ENCODE measurements around the gene SUV39H1. TPM values are rescaled to one million over a fixed set of nuclear protein-coding genes. Genes with fewer than 3 reads are reported as not detected.

Gene SUV39H1
- total RNA-seq, 4 donors from 2014 or later = 5.9 to 15.1 (median 8.7) TPM

DNA sequence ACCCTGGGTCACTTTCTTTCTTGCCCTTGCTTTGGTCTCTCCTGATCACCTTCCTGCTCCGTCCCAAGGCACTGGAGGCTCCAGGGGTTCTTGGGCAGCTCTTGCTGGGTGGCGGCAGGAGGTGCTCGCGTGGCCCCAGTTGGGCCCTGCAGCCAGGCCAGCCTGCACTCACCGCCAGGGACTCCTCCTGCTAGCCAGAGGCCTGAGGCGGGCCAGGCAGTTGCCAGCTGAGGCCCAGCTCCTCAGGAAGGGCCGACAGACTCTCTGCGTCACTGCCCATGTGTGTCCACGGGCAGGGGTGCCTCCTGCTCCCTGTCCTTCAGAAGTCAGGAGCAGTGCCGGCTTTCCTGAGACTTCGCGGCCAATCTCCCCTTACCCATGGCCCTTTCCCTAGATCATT, 9.3 kb downstream of the SUV39H1 start:
- Histone ChIP-seq H3K4me1 (peaks cover 6% of the 10 kb centered on the region), H3K4me3 (no peak overlapping the region), H3K27me3 (no peaks in the 10 kb centered on the region), H3K27ac (no peak overlapping the region), H3K9me3 (no peaks in the 10 kb centered on the region), H3K36me3 (peaks cover 15% of the 10 kb centered on the region)
- DNase-seq (ENCODE audit: low spot score in 2 of 2) = no peak
- TF ChIP-seq, protein P1, sequence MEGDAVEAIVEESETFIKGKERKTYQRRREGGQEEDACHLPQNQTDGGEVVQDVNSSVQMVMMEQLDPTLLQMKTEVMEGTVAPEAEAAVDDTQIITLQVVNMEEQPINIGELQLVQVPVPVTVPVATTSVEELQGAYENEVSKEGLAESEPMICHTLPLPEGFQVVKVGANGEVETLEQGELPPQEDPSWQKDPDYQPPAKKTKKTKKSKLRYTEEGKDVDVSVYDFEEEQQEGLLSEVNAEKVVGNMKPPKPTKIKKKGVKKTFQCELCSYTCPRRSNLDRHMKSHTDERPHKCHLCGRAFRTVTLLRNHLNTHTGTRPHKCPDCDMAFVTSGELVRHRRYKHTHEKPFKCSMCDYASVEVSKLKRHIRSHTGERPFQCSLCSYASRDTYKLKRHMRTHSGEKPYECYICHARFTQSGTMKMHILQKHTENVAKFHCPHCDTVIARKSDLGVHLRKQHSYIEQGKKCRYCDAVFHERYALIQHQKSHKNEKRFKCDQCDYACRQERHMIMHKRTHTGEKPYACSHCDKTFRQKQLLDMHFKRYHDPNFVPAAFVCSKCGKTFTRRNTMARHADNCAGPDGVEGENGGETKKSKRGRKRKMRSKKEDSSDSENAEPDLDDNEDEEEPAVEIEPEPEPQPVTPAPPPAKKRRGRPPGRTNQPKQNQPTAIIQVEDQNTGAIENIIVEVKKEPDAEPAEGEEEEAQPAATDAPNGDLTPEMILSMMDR (IDR thresholded peaks at IDR 0.05) = no peak
- no peak for TF ChIP-seq POLR2A (IDR thresholded peaks at IDR 0.05)
- no peak for TF ChIP-seq POLR2AphosphoS5 (IDR thresholded peaks at IDR 0.05)
- TF ChIP-seq EP300 (IDR thresholded peaks at IDR 0.05) = no peak
- WGBS = 87% methylated on average over 10 of the region's 12 CpGs

DNA sequence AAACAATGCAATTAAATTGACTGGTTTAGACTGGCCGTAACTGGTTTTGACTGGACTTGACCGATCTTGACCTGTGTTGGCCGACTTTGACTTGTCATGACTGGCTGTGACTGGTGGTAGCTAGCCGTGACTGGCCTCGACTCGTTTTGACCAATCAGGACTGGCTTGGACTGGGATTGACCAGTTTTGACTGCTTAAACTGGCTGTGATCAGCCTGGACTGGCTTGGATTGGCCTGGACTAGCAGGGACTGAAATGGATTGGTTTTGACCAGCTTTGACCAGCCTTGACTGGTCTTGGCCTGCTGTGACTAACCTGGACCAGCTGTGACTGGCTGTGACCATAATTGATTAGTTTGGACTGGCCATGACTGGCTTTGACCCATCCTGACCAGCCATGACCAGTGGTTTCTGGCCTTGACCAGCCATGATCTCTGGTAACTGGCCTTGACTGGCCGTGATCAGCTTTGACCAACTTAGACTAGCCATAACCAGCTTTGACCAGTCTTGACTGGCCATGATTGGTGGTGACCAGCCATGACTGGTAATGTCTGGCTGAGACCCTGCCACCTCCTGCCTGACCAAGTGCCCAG, 13.1 kb downstream of the SUV39H1 start:
- no peak overlapping the region for H3K4me3 ChIP-seq
- H3K27ac ChIP-seq = no peak overlapping the region
- H3K4me1 ChIP-seq = peaks cover under 1% of the 10 kb centered on the region
- TF ChIP-seq, protein P1 (IDR thresholded peaks at IDR 0.05) = no peak
- TF ChIP-seq POLR2A (IDR thresholded peaks at IDR 0.05) = no peak
- H3K9me3 ChIP-seq = no peaks in the 10 kb centered on the region
- WGBS = 87% methylated on average over 7 of the region's 7 CpGs
- DNase-seq (ENCODE audit: low spot score in 2 of 2) = no peak
- H3K27me3 ChIP-seq = no peaks in the 10 kb centered on the region
- H3K36me3 ChIP-seq = peaks cover 3% of the 10 kb centered on the region

DNA sequence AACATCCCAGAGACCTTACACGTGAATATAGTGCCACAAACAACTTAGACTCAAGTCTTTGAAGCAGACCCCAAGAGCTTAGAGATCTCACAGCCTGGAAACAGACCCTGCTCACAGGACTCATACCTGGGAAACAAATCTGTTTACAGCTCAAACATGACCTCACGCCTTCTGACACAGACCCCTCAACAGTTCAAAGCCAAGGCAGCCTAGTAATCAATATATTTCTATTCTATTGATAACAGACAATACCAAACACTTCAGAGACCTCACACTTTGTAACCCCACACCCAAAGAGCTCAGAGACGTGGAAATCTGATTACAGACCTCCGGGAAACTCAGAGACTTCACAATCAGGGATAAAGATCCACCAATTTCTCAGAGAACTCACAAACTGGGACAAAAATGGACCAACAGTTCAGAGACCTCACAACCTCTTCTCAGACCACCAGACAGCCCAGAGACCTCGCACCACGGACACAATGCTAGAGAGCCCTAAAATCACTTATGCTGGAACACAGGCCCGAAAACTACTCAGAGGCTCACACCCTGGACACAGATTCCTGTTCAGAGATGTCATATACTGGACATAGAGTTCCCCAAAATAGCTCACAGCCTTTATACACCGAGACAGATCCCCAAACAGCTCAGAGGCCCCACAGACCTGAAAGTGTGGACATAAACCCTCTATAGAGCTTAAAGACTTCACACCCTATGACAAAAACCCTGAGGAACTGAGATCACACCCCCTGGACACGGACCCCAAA, 14.8 kb downstream of the SUV39H1 start:
- H3K27ac ChIP-seq = no peak overlapping the region
- 70% methylated on average over 9 of the region's 9 CpGs for WGBS

DNA sequence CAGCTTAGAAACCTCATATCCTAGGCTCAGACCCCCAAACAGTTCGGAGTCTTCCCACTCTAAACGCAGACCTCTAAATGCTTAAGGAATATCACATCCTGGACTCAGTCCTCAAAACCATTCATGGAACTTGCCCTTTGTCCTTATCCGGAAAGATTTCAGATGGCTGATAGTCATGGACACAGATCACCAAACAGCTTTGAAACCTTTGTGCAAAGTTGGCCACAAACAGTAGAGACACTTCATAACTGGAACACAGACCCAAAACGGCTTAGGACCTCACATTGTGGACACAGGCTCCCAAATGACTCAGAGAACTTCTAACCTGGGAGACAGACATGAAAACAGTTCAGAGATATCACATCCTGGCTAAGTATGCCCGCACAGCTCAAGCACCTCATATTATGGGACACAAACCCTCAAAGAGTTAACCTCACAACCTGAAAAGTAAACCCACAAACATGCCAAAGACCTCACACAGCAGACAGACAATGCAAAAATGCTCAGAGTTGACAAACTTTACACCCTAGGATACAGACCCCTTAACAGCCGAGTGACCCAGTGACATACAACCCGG, 15.5 kb downstream of the SUV39H1 start:
- H3K4me1 ChIP-seq = no peaks in the 10 kb centered on the region
- H3K36me3 ChIP-seq = no peaks in the 10 kb centered on the region
- TF ChIP-seq POLR2AphosphoS5 (IDR thresholded peaks at IDR 0.05) (no peak), EP300 (IDR thresholded peaks at IDR 0.05) (no peak), POLR2A (IDR thresholded peaks at IDR 0.05) (no peak)
- TF ChIP-seq, protein P1 (IDR thresholded peaks at IDR 0.05) = no peak
- whole genome bisulfite sequencing = 86% methylated on average over 7 of the region's 7 CpGs
- H3K27me3 ChIP-seq = no peaks in the 10 kb centered on the region
- no peak for DNase-seq (ENCODE audit: low spot score in 2 of 2)
- H3K4me3 ChIP-seq = no peak overlapping the region
- H3K27ac ChIP-seq = no peak overlapping the region
- H3K9me3 ChIP-seq = no peaks in the 10 kb centered on the region

More for the DNA sequence above, 14.8 kb downstream of the SUV39H1 start:
- TF ChIP-seq, protein P1 (IDR thresholded peaks at IDR 0.05) = no peak
- no peak for TF ChIP-seq POLR2A (IDR thresholded peaks at IDR 0.05)
- no peak for TF ChIP-seq EP300 (IDR thresholded peaks at IDR 0.05)
- no peak for TF ChIP-seq POLR2AphosphoS5 (IDR thresholded peaks at IDR 0.05)
- no peaks in the 10 kb centered on the region for H3K9me3 ChIP-seq
- no peaks in the 10 kb centered on the region for H3K36me3 ChIP-seq
- no peak for DNase-seq (ENCODE audit: low spot score in 2 of 2)
- no peak overlapping the region for H3K4me3 ChIP-seq
- H3K4me1 ChIP-seq = no peaks in the 10 kb centered on the region
- no peaks in the 10 kb centered on the region for H3K27me3 ChIP-seq

DNA sequence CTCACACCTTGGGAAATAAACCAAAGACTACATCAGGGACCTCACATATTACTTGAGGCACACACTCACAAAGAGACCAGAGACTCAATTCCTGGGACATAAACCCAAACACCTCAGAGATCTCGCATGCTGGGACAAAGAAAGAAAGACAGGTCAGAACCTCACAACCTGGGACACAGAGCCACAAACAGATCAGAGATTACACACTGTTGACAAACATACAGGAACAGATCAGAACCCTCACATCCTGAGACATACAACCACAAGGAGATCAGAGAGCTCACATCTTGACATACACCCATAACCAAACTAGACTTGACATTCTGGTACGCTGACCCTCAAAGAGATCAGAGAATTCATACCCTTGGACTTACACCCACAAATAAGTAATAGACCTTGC, 17.3 kb downstream of the SUV39H1 start:
- H3K27ac ChIP-seq = no peak overlapping the region
- no peak overlapping the region for H3K4me3 ChIP-seq
- no peaks in the 10 kb centered on the region for H3K9me3 ChIP-seq
- no peaks in the 10 kb centered on the region for H3K27me3 ChIP-seq
- no peaks in the 10 kb centered on the region for H3K4me1 ChIP-seq
- no peaks in the 10 kb centered on the region for H3K36me3 ChIP-seq
- no peak for DNase-seq (ENCODE audit: low spot score in 2 of 2)
- 76% methylated on average over 2 of the region's 2 CpGs for WGBS
- no peak for TF ChIP-seq POLR2A (IDR thresholded peaks at IDR 0.05)
- no peak for TF ChIP-seq POLR2AphosphoS5 (IDR thresholded peaks at IDR 0.05)
- TF ChIP-seq EP300 (IDR thresholded peaks at IDR 0.05) = no peak
- TF ChIP-seq, protein P1 (IDR thresholded peaks at IDR 0.05) = no peak

Data from suprapubic skin (tissue), 4 donors.